HL-60 (cell line): ENCODE data around the gene WARS2.

Source experiments
- DNase-seq, 2 experiments: peaks; one replicate each; pipeline ENCODE4 v3.0.0-alpha.2; 2010 to 2020; ENCODE audit warnings: low read depth in 1 of 2, low spot score in 1 of 2
- H3K27ac ChIP-seq: fragments of 250-450 bp; sonication (Bioruptor Pico); replicated peaks from 2 replicates; pipeline ENCODE4 v1.5.1; 2020; ENCODE audit warnings: mild to moderate bottlenecking, moderate library complexity
- H3K27me3 ChIP-seq: fragments of 250-450 bp; sonication (Bioruptor Pico); 2 replicates; pipeline ENCODE4 v1.5.1; 2021; ENCODE audit warnings: mild to moderate bottlenecking, moderate library complexity; ENCODE audit not compliant: insufficient read depth, poor library complexity, severe bottlenecking
- H3K4me3 ChIP-seq: replicated peaks from 2 replicates; pipeline ENCODE4 v1.5.1; 2011; ENCODE audit warnings: mild to moderate bottlenecking, control low read depth, low read length; ENCODE audit not compliant: insufficient read depth
- CTCF ChIP-seq: IDR thresholded peaks from one replicate; pipeline ENCODE4 v1.5.1; 2011; ENCODE audit warnings: low read length, control low read depth, inconsistent platforms; ENCODE audit not compliant: insufficient read depth
- GABPA ChIP-seq: IDR thresholded peaks from 2 replicates; pipeline ENCODE4 v1.6.1; 2012; ENCODE audit warnings: low read depth
- POLR2AphosphoS5 ChIP-seq: IDR thresholded peaks from 2 replicates; pipeline ENCODE4 v1.6.1; 2012; ENCODE audit warnings: low read depth
- REST ChIP-seq: IDR thresholded peaks from 2 replicates; pipeline ENCODE4 v1.6.1; 2012; ENCODE audit warnings: low read depth; ENCODE audit not compliant: insufficient replicate concordance
- SPI1 ChIP-seq: IDR thresholded peaks from 2 replicates; pipeline ENCODE4 v1.6.1; 2012; ENCODE audit warnings: low read depth, mild to moderate bottlenecking, borderline replicate concordance

WARS2 gene

GRCh38 chr1:118989006-118989815 is 151.2 kb downstream of the WARS2 start:
- DNase-seq, result no peak
- Histone ChIP-seq H3K4me3 (no peak overlapping the region), H3K27me3 (peaks cover 100% of the 10 kb centered on the region), H3K27ac (no peak overlapping the region)
- TF ChIP-seq REST (no peak), GABPA (no peak), SPI1 (no peak), POLR2AphosphoS5 (no peak), CTCF (no peak)

DNA sequence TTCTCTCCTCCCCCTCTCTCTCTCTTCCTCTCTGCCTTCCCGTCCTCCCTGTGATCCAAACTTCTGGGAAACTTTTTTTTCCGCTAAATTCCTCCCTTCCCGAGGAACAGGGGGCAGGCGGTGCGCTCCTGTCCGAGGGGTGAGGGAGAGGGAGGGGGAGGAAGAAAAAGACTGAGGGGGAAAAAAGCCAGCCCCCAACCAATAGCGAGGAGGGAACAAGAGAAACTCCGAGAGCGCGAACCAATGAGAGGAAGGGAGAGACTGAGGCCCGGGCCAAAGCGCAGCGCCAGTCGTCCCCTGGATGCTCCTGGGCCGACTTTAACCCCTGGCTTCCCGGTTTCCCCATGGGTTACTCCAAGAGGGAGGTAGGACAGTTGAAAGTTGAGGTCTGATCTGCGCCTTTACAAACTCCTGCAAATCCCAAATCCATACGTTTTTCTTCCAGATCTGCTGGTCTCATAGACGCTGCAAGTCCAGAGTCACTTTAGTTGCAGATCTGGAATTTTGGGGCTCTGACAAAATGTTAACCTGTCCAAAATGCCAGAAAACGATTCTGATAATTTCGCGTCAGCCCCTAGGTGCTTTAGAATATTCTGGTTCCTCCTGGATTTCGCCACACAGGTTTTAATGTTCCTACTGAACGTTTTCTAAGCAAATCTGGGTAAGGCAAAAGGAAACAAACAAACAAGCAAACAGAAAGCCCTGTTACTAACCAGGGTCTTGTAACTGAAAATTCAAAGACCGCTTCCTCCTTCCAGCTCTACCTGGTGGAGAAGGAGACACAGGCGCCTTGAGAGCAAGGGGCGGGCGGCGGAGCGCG is 152.1 kb downstream of the WARS2 start, which contains the start of gene TBX15:
Gene TBX15 (minus strand): TSS at position 158 of the 820 bp plus-strand sequence. CDS start 548 bp downstream, outside the sequence.
- no peak for TF ChIP-seq GABPA
- TF ChIP-seq CTCF, result no peak
- TF ChIP-seq POLR2AphosphoS5, result no peak
- TF ChIP-seq SPI1, result no peak
- TF ChIP-seq REST, result no peak
- H3K27me3 ChIP-seq, result peaks cover 100% of the 10 kb centered on the region
- H3K27ac ChIP-seq, result no peak within 1 kb of the TSS
- H3K4me3 ChIP-seq, result no peak within 1 kb of the TSS; the same call in 1 of the 2 replicates
- DNase-seq, result no peak

DNA sequence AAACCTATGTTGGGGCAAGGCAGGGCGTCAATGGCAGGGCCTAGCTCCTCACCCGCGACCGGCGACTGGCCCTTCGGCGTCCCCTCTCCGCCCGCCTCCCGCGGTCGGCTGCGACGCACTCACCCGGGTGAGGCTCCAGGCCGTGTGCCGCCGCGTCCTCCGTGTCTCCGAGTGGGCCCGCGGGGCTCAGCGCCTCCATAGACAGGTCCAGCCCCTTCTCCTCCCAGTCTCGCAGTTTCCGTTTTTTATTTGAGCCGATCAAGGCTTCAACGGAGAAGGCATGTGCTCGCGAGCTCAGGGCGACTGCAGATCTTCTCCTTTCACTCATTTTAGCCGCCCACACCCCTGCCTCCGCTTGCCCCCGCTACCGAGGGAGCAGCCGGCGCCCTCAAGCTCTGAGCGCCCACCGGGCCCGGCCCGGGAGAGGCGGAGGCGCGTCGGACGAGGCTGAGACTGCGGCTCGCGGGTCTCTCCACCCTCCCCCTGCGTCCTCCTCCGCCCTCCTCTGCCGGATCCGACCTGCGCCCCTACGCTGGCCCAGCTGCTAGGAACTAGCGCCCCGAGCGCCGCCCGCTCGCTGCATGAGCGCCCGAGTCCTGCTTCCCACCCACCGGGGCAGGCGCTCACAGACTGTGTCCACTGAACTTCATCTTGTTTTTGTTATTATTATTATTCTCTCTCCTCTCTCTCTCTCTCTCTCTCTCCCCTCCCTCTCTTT is 152.8 kb downstream of the WARS2 start:
- no peak for TF ChIP-seq SPI1
- no peak for TF ChIP-seq CTCF
- TF ChIP-seq REST, result no peak
- TF ChIP-seq GABPA, result no peak
- no peak for DNase-seq
- peaks cover 98% of the 10 kb centered on the region for H3K27me3 ChIP-seq

More for the DNA sequence above, 152.8 kb downstream of the WARS2 start:
- H3K27ac ChIP-seq, result no peak overlapping the region
- no peak overlapping the region; the same call in 1 of the 2 replicates for H3K4me3 ChIP-seq
